H1 (cell line): ENCODE results near the gene ZBTB18. TPM values are rescaled to one million over a fixed set of nuclear protein-coding genes. Genes with fewer than 3 reads are reported as not detected.

Experiments used
- polyA plus RNA-seq, 7 experiments: library from polyadenylated mRNA; depleted of rRNA in 3 of 7; stranded (reverse) in 5 of 7; unstranded in 2 of 7; fragments of >200 nt in 5 of 7; fragments of 200-250 nt in 2 of 7; gene quantifications; 1 replicate in 5 of 7; 2 replicates in 1 of 7; 4 replicates in 1 of 7; pipeline versions ENCODE4 v1.2.1 to v1.2.3, GENCODE V29; 2011 to 2013; ENCODE audit warnings: missing spikeins in 2 of 7, mixed read lengths in 2 of 7
- small RNA-seq: library from polyadenylated mRNA; stranded (forward); fragments of <200 nt; extraction: miRNeasy Mini kit (QIAGEN cat#:217004); gene quantifications from one replicate; pipeline ENCODE3, GENCODE V24; 2013; ENCODE audit not compliant: insufficient read depth
- total RNA-seq: library from RNA; stranded (reverse); fragmentation: NEBNext Ultra II Directional; extraction: Animal tissue kit (Norgen Biotek cat#: 25700); gene quantifications from 2 replicates; pipeline ENCODE4 v1.2.1, GENCODE V29; 2021

ZBTB18 gene
- total and polyA plus RNA-seq, 2 of the 8 experiments (the other 6 are each of a cell fraction or from before 2014, with no cell fraction given) = 8.5 to 14.4 TPM

Small RNA genes within 50 kb of the gene (small RNA-seq; reads per million reads assigned to genes)
- not detected for gene RN7SL148P

Other genes starting within 250 kb of the ZBTB18 start
- 33.6 and 36.4 TPM in 2 replicates for gene AKT3, start 201.0 kb upstream of the ZBTB18 start, total RNA-seq
- gene AKT3, start 201.0 kb upstream of the ZBTB18 start, polyA plus RNA-seq (2011; rRNA removed) = 4.2 and 6.0 TPM in 2 replicates